GM12878 (cell line): ENCODE results near the gene BMP7. TPM values are rescaled to one million over a fixed set of nuclear protein-coding genes. Genes with fewer than 3 reads are reported as not detected.

ENCODE experiments used
- ATAC-seq: fragments of 200-7000 bp; cut with Tn5 transposase; 3 replicates; pipeline ENCODE4 v1.9.1; 2020; ENCODE audit warnings: mild to moderate bottlenecking, moderate library complexity
- BruUV-seq: library from RNA; stranded (reverse); fragments of 400-500 nt; replicated peaks from 2 replicates; lab custom pipeline; 2021; lab: Mats Ljungman, UMichigan
- CTCF ChIA-PET: fragments of 300-600 bp; sonication (Branson Sonifier 250); formaldehyde crosslinking; extraction: SDS; loops from one replicate; lab custom pipeline; 2021; ENCODE audit warnings: inconsistent platforms; lab: Yijun Ruan, JAX
- POLR2A ChIA-PET: fragments of 350-600 bp; formaldehyde crosslinking; extraction: SDS; loops from one replicate; lab custom pipeline; 2021; ENCODE audit warnings: inconsistent platforms; lab: Charles Lee
- RAD21 ChIA-PET: fragments of 300-600 bp; sonication (Branson Sonifier 250); formaldehyde crosslinking; loops from one replicate; lab custom pipeline; 2023; ENCODE audit warnings: antibody characterized with exemption; ENCODE audit not compliant: unreplicated experiment; lab: Charles Lee
- SMC1A ChIA-PET: fragments of 300-600 bp; sonication (Branson Sonifier 250); formaldehyde crosslinking; loops from one replicate; lab custom pipeline; 2023; ENCODE audit not compliant: unreplicated experiment, uncharacterized antibody; lab: Charles Lee
- DNase-seq: peaks from one replicate; pipeline ENCODE4 v3.0.0-alpha.2; 2011; ENCODE audit warnings: low read depth, low spot score
- FAIRE-seq: peaks from 3 replicates; lab custom pipeline; 2011; peaks lifted over from hg19 to GRCh38; lab: Jason Lieb, UNC
- H2AFZ ChIP-seq: 2 replicates; pipeline ENCODE4 v1.6.0; 2011; ENCODE audit warnings: low read depth, low read length, control low read depth; ENCODE audit not compliant: control insufficient read depth
- H3K27ac ChIP-seq: 2 replicates; pipeline ENCODE4 v1.5.1; 2011; ENCODE audit warnings: control low read depth; ENCODE audit not compliant: control insufficient read depth, insufficient read depth
- H3K27me3 ChIP-seq, 2 experiments: replicated peaks in 1 of 2; 2 replicates each; pipeline versions ENCODE4 v1.6.0 to v1.6.1; 2011; ENCODE audit warnings: low read length in 1 of 2; ENCODE audit not compliant: control insufficient read depth in 2 of 2, insufficient read depth in 2 of 2
- H3K36me3 ChIP-seq, 2 experiments: 2 replicates each; pipeline ENCODE4 v1.5.1; 2011; ENCODE audit warnings: low read length in 1 of 2; ENCODE audit not compliant: control insufficient read depth in 2 of 2, insufficient read depth in 2 of 2
- H3K4me1 ChIP-seq: 2 replicates; pipeline ENCODE4 v1.6.1; 2011; ENCODE audit warnings: mild to moderate bottlenecking, low read length, moderate library complexity, mixed read lengths; ENCODE audit not compliant: control insufficient read depth, insufficient read depth
- H3K4me2 ChIP-seq: 2 replicates; pipeline ENCODE4 v1.6.0; 2011; ENCODE audit warnings: control low read depth; ENCODE audit not compliant: control insufficient read depth, insufficient read depth
- H3K4me3 ChIP-seq: fragments of 200-600 bp; sonication (generic); 2 replicates; pipeline ENCODE4 v1.5.1; 2016
- H3K79me2 ChIP-seq: 2 replicates; pipeline ENCODE4 v1.6.0; 2011; ENCODE audit warnings: low read length; ENCODE audit not compliant: control insufficient read depth, insufficient read depth
- H3K9ac ChIP-seq: 2 replicates; pipeline ENCODE4 v1.8.0; 2011; ENCODE audit warnings: low read length, control low read depth, mixed read lengths; ENCODE audit not compliant: control insufficient read depth, insufficient read depth
- H3K9me3 ChIP-seq: replicated peaks from 3 replicates; pipeline ENCODE4 v1.5.1; 2011; ENCODE audit warnings: mild to moderate bottlenecking, low read length; ENCODE audit not compliant: control insufficient read depth, insufficient read depth
- H4K20me1 ChIP-seq: 2 replicates; pipeline ENCODE4 v1.6.0; 2011; ENCODE audit not compliant: control insufficient read depth, insufficient read depth
- ATF7 ChIP-seq: fragments of 450-650 bp; IDR thresholded peaks from 2 replicates; pipeline ENCODE4 v1.6.1; 2016; ENCODE audit warnings: low read depth, mild to moderate bottlenecking
- DPF2 ChIP-seq: fragments of 450-650 bp; IDR thresholded peaks from 2 replicates; pipeline ENCODE4 v1.6.1; 2017; ENCODE audit warnings: mild to moderate bottlenecking
- HDAC6 ChIP-seq: fragments of 200-600 bp; sonication (generic); IDR thresholded peaks from one replicate; pipeline ENCODE4 v1.8.0; 2017; ENCODE audit warnings: antibody characterized with exemption; ENCODE audit not compliant: unreplicated experiment
- HDGF ChIP-seq: fragments of 450-650 bp; IDR thresholded peaks from 2 replicates; pipeline ENCODE4 v1.6.1; 2016; ENCODE audit warnings: antibody characterized with exemption
- IKZF1 ChIP-seq: fragments of 450-650 bp; conservative IDR thresholded peaks from 2 replicates; pipeline ENCODE4 v1.6.1; 2017; ENCODE audit warnings: antibody characterized with exemption, mild to moderate bottlenecking
- IRF4 ChIP-seq: IDR thresholded peaks from 2 replicates; pipeline ENCODE4 v1.6.1; 2011; ENCODE audit warnings: low read depth, low read length
- MEF2B ChIP-seq: fragments of 450-650 bp; IDR thresholded peaks from 2 replicates; pipeline ENCODE4 v1.6.1; 2018; ENCODE audit warnings: mild to moderate bottlenecking, moderate library complexity; ENCODE audit not compliant: partially characterized antibody, poor library complexity, severe bottlenecking
- NFIC ChIP-seq: IDR thresholded peaks from 2 replicates; pipeline ENCODE4 v1.6.1; 2012; ENCODE audit warnings: low read depth, mild to moderate bottlenecking, inconsistent platforms, low read length, moderate library complexity
- PKNOX1 ChIP-seq: fragments of 450-650 bp; IDR thresholded peaks from 2 replicates; pipeline ENCODE4 v1.6.1; 2016; ENCODE audit warnings: mild to moderate bottlenecking
- RAD51 ChIP-seq: fragments of 450-650 bp; IDR thresholded peaks from 2 replicates; pipeline ENCODE4 v1.6.1; 2016; ENCODE audit warnings: moderate library complexity, mild to moderate bottlenecking, inconsistent platforms
- SMAD5 ChIP-seq: IDR thresholded peaks from 2 replicates; pipeline ENCODE4 v1.6.1; 2016; ENCODE audit warnings: antibody characterized with exemption, low read depth
- SREBF2 ChIP-seq: IDR thresholded peaks from 2 replicates; pipeline ENCODE4 v1.6.1; 2012; ENCODE audit warnings: mild to moderate bottlenecking, low read length
- STAT3 ChIP-seq: IDR thresholded peaks from 2 replicates; pipeline ENCODE4 v1.6.1; 2011; ENCODE audit warnings: low read depth, low read length, improper control_type of control experiment
- SUPT20H ChIP-seq: IDR thresholded peaks from 2 replicates; pipeline ENCODE4 v1.6.1; 2011; ENCODE audit warnings: low read depth, mild to moderate bottlenecking, low read length, moderate library complexity, borderline replicate concordance; ENCODE audit not compliant: control insufficient read depth
- TAF1 ChIP-seq: IDR thresholded peaks from 2 replicates; pipeline ENCODE4 v1.6.1; 2011; ENCODE audit warnings: mild to moderate bottlenecking, low read depth, low read length, borderline replicate concordance
- ZNF274 ChIP-seq: IDR thresholded peaks from one replicate; pipeline ENCODE4 v1.8.0; 2011; ENCODE audit not compliant: insufficient read length, insufficient read depth
- ZZZ3 ChIP-seq: IDR thresholded peaks from 2 replicates; pipeline ENCODE4 v1.6.1; 2011; ENCODE audit warnings: low read depth; ENCODE audit not compliant: control insufficient read depth, insufficient read length
- WGBS: methylation state at CpG from one replicate; pipeline ENCODE4 v1.1.6; 2016; ENCODE audit warnings: low lambda C conversion rate; ENCODE audit not compliant: insufficient replicate concordance, insufficient coverage; ENCODE audit errors: missing lambda C conversion rate; 5-methylcytosine and 5-hydroxymethylcytosine counted together
- in situ Hi-C: fragments of 300-500 bp; cut with MboI; formaldehyde crosslinking; loops from 9 replicates; pipeline ENCODE4 v1.14.3; 2018; ENCODE audit warnings: mixed read lengths
- intact Hi-C: fragments of 100-400 bp; cut with micrococcal nuclease; formaldehyde crosslinking; loops from one replicate; pipeline ENCODE4 v1.14.2; 2022; ENCODE audit not compliant: unreplicated experiment
- polyA plus RNA-seq, 11 experiments: library from polyadenylated mRNA; depleted of rRNA in 4 of 11; unstranded in 6 of 11; stranded (reverse) in 5 of 11; fragments of >200 nt; fragmentation: Nextera tagmentation in 4 of 11; fragmentation: Illumina TruSeq in 1 of 11; extraction: Ambion mirVana in 4 of 11; extraction: Trizol in 1 of 11; gene quantifications; 1 replicate in 1 of 11; 2 replicates in 10 of 11; pipeline versions ENCODE4 v1.2.1 to v1.2.3, GENCODE V29; 2011 to 2016; ENCODE audit warnings: inconsistent platforms in 2 of 11, missing spikeins in 2 of 11, low read depth in 1 of 11
- total RNA-seq, 4 experiments: library from RNA; depleted of rRNA in 3 of 4; stranded (reverse); fragments of >200 nt in 3 of 4; fragmentation: Illumina TruSeq in 1 of 4; extraction: Trizol in 1 of 4; gene quantifications; 2 replicates each; pipeline versions ENCODE4 v1.2.1 to v1.2.3, GENCODE V29; 2013 to 2021
- TF ChIP-seq, protein P1 (sequence below): IDR thresholded peaks from 2 replicates; pipeline ENCODE4 v1.6.1; 2011; ENCODE audit warnings: low read depth, low read length, improper control_type of control experiment, borderline replicate concordance

The BMP7 gene
- total and polyA plus RNA-seq, 10 of the 15 experiments (the other 5 are each of a cell fraction or from before 2014, with no cell fraction given): 0.18 to 0.51 (median 0.28) TPM; not detected in 7

DNA sequence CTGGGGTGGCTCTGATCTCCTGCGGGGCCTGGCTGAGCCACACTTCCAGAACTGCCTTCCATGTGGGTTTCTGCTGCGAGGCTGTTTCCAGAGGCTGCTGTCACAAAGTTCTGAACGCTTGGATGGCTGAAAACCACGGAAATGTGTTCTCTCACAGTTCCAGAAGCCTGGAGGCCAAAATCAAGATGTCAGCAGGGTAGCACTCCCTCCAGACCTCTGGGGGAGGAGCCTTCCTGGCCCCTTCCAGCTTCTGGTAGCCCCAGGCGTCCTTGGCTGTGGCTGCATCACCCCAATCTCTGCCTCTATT lies 23.7 kb upstream of the BMP7 start (continued):
- no peak for TF ChIP-seq HDGF
- TF ChIP-seq ATF7: no peak
- no peak for TF ChIP-seq TAF1
- TF ChIP-seq ZNF274: no peak
- TF ChIP-seq RAD51: no peak
- no peak for TF ChIP-seq SMAD5
- no peak for TF ChIP-seq ZZZ3

- ATAC-seq: no peak
- H3K79me2 ChIP-seq: no peaks in the 10 kb centered on the region
- CTCF ChIA-PET: no interaction called here
- H3K27me3 ChIP-seq: peaks cover 6 to 15% of the 10 kb centered on the region in 2 experiments; a peak in 3 of 4 replicates
- intact Hi-C loops (no loop called here), in situ Hi-C loops (no loop called here)
- RAD21 ChIA-PET: no interaction called here
- no peak overlapping the region for H3K9ac ChIP-seq
- SMC1A ChIA-PET: no interaction called here
- H3K27ac ChIP-seq: no peak overlapping the region
- no peaks in the 10 kb centered on the region for H4K20me1 ChIP-seq
- H3K4me1 ChIP-seq: no peaks in the 10 kb centered on the region
- POLR2A ChIA-PET: no interaction called here
- H3K9me3 ChIP-seq: no peaks in the 10 kb centered on the region
- BruUV-seq: no TSS peak
- no peak overlapping the region for H3K4me3 ChIP-seq
- H3K4me2 ChIP-seq: no peak overlapping the region
- no peak overlapping the region for H2AFZ ChIP-seq
- WGBS: under 1% methylated on average over 8 of the region's 8 CpGs
- DNase-seq: no peak
- H3K36me3 ChIP-seq: no peaks in the 10 kb centered on the region
- no peak for FAIRE-seq
- TF ChIP-seq SUPT20H: no peak
- TF ChIP-seq, protein P1, sequence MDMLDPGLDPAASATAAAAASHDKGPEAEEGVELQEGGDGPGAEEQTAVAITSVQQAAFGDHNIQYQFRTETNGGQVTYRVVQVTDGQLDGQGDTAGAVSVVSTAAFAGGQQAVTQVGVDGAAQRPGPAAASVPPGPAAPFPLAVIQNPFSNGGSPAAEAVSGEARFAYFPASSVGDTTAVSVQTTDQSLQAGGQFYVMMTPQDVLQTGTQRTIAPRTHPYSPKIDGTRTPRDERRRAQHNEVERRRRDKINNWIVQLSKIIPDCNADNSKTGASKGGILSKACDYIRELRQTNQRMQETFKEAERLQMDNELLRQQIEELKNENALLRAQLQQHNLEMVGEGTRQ: no peak
- TF ChIP-seq NFIC: no peak
- no peak for TF ChIP-seq IKZF1
- TF ChIP-seq MEF2B: no peak
- no peak for TF ChIP-seq SREBF2
- no peak for TF ChIP-seq IRF4
- TF ChIP-seq PKNOX1: no peak
- TF ChIP-seq DPF2: no peak
- TF ChIP-seq STAT3: no peak
- TF ChIP-seq HDAC6: no peak
These were observed 23.1 kb upstream of the BMP7 start for GRCh38 chr20:57289391-57290177.
